GM21447 (cell line): Measurements from ENCODE around the gene ARHGAP24.

ENCODE experiments used
- ATAC-seq: cut with Tn5 transposase; IDR thresholded peaks from one replicate; pipeline ENCODE4 v1.9.1; 2021; ENCODE audit not compliant: unreplicated experiment

ARHGAP24 gene

DNA sequence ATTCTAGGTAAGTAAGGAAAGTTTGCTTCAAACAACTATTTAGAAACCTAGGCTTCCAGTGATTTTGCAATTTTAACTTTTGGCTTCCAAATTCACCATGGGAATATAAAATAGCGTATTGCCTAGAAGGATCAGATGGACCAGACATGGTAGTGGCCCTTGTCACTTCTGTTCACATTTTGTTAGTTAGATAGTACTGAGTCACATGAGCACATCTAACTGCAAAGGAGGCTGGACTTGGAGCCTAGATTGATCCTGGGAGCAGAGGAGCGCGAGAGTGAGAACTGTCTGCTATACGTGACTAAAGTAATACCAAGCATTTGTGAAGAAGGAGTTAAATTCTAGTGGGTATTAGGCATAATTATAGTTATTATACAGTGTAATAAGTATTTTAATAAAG is 102.4 kb downstream of the ARHGAP24 start:
- ATAC-seq, result no peak

DNA sequence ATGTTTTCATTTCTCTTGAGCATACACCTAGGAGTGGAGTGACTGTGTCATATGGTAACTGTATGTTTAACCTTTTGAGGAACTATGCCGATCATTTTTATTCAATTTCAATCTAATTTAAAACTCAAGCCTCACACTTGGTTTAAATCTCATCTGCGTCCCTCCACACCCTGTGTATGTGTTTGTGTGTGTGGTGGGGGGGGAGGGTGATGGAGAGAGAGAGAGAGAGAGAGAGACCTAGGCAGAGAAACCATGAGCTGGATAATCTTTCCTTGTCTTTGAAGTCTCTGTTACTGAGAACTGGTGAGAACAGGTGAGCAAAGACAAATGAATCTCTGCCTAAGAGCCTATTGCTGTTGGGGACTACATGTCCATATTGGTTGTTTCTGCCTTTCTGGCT is 105.0 kb downstream of the ARHGAP24 start:
- ATAC-seq, result no peak

DNA sequence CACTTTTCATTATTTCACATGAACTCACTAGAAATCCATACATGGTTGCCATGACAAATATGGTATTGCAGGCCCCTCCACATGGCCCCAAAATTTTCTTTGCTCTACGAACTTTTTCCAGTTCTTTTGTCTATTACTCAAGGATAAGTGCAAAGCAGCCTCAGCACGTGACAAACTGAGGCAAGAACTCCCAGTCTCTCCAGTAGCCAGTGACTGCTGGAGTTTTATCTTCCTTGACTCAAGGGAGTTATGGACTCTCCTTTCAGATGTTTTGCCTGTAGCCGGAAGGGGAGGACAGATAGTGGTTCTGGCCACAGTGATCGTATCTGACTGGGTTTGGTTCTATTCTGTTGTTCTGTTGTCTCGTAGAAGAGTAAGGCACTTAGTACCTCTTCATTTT is 105.5 kb downstream of the ARHGAP24 start:
- ATAC-seq, result no peak

DNA sequence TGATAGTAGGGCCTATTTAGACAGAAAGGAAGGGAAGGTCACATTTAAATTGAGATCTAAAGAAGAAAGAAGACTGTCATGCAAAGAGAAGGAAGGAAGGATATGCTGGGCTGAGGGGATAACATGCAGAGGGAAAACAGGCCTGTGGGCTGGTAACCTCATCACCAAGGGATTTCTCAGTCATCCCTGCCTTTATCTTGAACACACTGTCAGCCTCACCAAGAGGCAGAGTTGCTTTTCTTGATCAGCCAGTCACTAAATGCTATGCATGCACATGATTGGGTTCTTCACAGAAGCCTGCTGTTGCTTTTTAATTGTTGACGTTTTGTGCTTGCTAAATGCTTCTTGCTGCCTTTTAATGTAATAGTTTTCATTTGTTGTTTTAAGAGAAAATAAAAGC is 113.0 kb downstream of the ARHGAP24 start:
- no peak for ATAC-seq

DNA sequence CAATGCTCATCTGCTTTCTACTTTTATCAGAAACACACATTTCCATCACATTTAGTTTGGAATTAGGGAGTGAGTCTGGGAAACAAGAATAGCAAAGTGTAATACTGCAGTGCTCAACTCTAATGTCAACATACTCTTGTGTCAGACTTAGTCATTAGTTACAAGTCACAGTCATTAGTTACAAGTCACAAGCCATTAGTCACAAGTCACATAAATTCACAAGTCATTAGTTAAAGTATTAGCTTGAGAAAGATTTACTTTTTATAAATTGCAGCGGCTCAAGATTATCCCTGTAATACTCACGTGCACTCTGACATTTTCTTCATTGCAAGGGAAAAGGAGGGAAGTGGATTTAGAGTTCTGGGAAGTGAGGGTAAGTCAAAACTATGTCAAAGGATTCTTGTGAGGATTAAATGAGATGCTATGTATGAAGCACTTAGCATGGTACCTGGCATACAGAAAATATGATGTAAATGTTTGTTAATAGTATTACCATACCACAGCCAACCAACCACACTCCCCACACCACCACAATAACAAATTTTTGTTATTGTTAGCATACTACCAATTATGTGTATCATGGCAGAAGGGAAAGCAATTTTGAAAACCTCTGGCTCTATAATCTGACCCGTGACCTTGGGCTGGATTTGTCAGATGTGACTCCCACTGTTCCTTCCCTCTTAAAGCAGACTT is 116.6 kb downstream of the ARHGAP24 start:
- no peak for ATAC-seq

DNA sequence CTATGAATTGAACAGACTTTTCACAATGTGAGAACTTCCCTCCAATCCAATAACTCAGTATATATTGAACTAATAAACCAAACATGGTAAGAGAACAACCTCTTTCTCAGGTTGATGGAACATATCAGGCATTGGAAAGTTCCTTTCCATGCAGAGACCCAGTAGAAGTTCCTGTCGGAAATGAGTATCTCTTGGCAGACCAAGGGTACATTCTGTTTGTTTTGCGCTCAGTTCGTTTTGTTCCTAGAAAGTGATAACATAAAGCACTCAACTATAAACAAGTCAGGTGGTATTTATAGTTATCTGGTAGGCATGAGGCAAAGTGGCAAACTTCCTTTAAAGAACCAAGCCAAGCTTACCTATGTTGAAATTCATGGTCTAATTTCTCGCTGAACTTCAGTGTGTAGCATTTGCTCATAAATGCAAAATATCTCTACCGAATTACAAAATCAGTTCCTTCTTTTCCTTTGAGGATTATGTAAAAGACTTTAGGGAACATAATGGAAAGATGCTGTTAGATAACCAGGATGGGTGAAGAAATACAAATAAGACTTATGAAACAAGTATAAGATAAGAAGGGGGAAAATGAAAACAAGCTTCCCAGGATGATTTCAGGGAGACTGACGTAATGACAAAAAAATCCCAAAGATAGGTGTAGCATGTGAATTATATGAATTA is 120.3 kb downstream of the ARHGAP24 start:
- no peak for ATAC-seq

DNA sequence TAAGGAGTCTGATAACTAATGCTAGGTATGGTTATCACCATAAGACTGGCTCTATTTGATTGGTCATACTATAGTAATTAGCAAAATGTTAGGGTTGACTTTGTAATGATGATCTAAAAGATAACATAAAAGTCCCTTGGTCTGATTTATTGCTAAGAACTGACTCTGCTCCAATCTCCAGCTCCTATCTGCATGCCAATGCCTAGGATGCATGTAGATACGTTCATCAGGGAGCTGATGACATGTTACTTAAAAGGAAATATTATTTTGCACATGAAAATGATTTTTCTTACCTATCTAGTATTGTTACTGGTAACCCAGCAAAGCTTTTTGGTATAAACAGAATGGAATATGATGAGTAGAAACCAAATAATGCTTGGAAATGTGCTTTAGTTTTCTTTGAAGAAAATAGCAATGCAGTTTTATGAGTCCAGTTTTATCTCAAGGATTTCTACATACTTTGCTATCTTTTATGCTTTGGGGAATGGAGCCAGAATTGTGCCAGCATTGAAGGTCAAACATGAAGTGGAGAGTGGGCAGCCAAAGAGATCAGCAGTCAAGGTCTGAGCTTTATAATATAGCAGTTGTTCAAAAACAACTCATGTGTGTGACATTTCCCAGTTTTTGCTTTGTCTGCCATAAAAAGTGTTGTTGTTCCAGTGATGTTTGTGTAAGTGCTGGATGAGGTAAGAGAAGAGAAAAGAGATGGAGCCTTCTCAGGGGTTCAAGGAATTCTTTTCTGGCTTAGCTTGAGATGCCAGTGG is 121.0 kb downstream of the ARHGAP24 start:
- ATAC-seq, result no peak

DNA sequence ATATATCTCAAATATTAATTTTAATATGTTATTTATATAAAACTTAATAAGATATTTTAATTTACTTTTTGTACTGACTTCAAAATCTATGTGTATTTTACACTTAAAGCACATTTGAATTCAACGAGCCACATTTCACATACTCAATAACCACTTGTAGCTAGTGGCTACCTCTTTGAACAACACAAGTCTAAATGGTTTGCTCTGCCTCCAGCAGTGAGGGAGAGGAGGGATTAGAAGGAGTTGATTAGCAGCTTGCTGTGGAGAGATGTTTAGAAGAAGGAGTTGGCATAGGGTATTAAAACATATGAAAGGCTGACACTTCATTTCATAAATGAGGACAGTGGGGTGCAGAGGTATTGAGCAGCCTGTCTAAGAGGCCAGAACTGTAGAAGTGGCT is 124.0 kb downstream of the ARHGAP24 start:
- ATAC-seq, result no peak

DNA sequence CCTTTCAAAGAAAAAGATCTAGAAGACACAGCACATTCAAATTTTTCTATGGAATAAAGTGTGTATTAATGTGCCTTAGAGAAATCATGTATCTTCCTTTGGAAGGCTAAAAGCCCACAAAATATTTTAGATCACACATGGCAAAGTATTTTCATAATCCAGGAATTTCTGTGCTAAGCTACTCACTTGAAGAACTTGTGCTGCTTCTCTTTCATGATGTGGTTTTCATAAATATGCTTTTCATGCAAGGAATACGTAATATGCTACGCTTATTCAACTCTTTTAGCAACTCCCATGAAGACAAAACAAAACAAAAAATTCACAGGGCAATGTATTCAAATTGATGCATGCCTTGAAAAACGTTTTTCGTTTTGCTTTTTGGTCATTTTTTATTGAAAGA is 125.6 kb downstream of the ARHGAP24 start:
- ATAC-seq, result no peak

DNA sequence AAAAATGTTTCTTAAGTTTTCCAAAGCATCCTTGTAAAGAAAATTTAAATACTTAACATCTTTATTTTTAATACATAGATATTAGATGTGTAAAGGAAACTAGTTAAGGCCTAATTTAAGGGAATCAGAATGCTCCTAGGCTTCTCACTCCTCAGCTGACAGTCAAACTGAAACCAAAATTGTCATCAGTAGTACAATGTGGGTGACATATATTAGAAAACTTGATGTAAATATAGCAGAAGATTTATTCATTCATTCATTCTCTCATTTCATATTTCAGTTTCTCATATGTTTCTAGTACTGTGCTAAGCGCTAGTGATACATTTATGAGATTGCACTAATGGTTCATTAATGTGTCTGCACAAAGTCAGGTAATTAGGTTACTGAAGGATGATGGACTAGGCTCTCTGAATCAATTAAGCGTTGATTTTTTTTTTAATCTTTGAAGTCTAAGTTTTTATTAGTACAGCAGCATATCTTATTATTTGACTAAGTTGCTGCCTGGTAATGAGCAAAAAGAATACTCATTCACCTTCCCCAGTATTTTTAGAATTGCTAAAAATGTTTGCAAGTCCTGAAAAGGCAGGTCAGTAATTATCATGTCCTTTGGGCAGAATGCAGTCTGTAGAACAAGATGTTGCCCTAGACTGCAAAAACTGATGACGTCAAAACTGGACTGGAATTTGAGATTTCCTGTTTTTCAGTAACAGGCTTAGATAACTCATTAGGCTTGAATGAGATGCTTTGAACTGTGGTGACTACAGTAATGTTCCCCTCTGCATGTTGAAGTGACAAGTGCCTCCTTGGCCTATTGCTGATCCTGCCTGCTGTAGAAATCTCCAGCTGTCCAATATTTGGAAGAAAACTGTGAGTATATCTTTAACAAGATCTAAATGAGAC is 128.7 kb downstream of the ARHGAP24 start:
- no peak for ATAC-seq

DNA sequence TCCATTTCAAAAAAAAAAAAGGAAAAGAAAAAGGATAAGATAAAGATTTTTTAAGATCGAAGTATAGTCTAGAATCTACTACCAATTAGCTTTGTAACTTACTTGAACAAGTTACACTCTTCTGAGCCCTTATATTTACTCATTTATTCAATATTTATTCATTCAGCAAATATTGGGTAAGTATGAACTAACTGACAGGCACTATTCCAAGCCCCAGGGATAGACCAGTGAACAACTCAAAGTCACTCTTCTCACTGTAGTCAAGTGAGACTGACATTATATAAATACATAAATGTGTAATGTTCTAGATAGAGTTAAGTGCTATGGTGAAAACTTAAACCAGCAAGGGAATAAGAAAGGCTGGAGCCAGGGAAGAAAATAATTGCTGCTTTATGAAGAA is 131.6 kb downstream of the ARHGAP24 start:
- no peak for ATAC-seq

DNA sequence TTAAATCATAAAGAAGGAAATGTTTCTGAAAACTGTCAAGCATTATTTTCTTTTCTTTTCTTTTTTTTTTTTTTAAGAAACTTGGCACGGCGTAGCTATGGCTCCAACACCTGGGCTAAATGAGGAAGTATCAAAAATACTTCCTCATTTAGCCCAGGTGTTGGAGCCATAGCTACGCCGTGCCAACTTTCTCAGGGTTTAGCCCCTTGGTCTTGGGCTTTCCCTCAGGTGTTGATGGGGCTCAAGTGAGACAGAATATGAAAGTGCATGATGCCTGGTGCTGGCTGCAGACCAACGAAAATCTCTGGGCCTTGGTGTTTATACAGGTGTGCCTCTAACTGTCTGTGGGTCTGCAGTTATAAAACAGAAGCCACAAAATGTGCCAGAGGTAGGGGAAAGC is 132.7 kb downstream of the ARHGAP24 start:
- peak; percentile 69 for ATAC-seq

DNA sequence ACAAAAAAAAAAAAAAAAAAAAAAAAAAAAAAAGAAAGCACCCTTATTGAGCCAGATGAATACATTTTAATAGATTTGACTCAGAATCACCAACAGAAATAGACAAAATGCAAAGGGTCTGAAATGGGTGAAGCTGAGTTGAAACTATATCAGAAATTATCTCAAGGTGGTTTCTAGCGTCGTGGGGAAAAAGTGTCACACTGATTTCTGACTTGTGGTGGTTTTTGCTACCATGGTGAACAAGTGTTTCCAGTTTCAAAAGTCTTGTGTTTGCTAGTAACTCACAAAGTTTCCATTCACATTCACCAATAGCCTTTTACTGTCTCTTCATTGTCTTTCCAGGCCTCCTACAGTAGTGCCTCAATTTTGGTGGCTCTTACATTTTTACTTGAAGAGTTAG is 135.5 kb downstream of the ARHGAP24 start:
- ATAC-seq, result peak; percentile 83

DNA sequence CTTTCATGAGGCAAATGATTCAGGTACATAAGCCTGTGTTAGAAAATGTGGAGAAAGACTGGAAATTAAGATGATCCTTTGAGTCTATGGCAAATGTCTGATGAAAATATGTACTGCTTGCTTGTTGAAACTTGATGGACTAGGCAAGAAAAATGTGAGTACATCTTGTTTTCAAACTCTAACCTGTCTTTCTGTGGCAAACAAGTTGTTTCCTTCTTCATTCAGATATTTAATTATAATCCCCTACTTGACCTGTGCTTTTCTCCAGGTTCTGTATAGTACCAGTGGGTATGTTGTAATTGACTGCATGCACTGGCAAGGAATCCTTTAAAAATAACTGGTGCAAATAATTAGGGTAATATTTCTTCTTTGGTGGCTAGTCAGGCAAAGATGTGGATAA is 136.7 kb downstream of the ARHGAP24 start:
- ATAC-seq, result no peak

DNA sequence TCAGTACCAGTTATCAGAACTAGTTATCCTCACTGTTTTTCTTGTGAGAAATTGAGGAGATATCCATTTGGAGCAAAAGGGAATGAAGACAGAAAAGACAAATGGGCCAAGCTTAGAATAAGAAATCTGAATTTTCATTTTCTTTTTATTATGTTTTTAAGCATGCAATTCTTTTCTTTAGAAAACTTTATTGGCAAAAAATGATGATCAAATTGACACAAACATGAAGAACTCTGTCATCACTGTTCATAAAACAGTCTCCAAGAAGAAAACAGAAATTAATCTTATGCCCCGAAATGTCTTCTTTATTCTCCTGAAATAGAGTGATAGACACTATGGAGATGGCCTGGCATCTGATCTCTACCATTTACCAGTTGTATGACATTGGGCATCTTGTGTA is 139.0 kb downstream of the ARHGAP24 start:
- no peak for ATAC-seq

DNA sequence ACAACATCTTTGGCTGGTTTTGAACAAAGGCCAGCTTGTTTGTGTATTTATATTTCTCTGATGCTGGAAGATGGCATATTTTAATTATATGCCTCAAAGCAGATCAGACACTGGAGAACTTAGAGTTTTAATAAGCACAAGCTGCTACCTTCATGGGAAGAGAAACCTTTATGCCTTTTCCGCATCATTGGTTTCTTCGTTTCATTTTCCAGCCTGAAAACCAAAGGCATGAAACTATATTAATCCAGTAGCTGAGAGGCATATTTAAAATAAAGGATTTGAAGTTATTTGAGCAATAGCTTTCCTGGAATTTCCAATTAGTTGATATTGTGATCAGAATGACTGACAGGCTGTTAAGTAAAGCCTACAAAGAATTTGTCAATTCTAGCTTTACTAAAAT is 141.0 kb downstream of the ARHGAP24 start:
- no peak for ATAC-seq

DNA sequence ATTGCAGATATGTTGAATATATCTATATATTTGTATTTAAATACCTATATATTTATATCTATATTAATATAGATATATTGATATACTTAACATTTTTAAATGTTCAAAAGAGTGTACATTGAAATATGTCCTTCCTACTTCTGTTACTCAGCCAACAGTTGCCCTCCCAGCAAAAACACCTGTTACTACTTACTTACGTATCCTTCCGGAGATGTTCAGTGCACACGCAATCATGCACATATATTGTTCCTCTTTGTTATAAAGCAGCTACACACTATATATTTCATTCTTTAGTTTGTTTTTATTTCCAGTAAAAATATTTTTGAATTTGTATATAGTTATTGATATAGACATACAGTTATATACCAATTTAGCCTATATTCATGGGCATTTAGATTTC is 142.3 kb downstream of the ARHGAP24 start:
- ATAC-seq, result no peak

DNA sequence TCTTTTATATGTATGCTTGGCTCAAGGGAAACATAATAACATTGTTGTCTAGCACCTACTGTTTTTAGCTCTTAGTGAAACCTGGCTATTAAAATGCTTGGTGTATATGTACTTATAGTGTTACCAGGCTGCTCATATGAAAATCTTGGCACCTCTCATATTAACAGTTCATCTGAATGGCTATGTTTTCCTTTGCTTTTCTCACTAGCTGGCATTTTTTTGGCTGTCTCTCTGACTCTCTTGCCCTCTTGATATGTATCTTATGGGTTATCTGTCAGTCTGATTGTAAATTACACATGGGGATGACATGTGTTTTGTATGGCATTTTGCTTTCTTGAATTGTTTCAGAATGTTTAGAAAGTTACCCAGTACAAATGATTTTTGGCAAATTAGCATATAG is 158.0 kb downstream of the ARHGAP24 start:
- ATAC-seq, result no peak

DNA sequence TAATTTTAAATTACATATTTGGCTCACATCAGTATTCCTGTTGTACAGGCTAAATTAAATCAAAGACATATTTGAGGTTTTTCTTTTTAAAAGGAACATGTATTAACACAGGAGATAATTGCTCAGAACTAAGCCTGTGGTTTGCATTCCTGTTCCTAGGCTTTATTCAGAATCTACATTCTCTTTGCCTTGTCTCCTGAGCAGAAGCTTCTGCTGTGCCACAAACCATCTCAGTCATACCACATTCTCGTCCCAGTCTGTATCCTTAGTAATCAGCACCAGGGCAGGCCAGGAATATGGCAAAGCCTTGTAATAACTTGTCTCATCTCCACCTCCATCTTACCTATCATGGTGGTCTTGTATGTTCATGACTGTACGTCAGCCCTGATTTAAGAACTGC is 162.8 kb downstream of the ARHGAP24 start:
- ATAC-seq, result no peak

DNA sequence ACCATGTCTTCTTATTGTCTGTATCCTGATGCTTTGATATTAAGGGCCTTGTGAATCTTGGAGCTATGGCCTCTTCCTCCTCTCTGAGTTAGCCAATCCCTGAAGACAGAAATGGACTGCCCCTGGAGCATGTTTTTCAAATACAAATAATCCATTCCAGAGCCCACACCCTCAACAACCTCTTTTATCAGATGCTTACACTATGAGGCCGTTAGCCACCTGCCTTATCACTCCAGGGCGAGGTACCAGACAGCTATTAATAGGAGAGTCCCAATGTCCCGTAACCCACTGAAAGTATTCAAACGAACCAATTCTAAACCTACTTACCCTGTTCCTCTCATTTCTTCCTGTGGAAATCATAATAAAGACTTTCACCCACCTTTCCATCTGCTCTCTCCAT is 165.0 kb downstream of the ARHGAP24 start:
- ATAC-seq, result no peak
